NB4 (cell line): ENCODE data around the gene TOB1.
A peak's percentile ranks its signal among the peaks of the same experiment; 100 is the strongest.

Experiments used
- DNase-seq: peaks from one replicate; pipeline ENCODE4 v3.0.0; 2010; ENCODE audit warnings: low read depth
- H3K4me3 ChIP-seq: one replicate; pipeline ENCODE4 v1.5.1; 2011; ENCODE audit warnings: mild to moderate bottlenecking, low read depth, low read length, moderate library complexity
- CTCF ChIP-seq: IDR thresholded peaks from one replicate; pipeline ENCODE4 v1.5.1; 2012; ENCODE audit warnings: low read depth, low read length
- MAX ChIP-seq: IDR thresholded peaks from 2 replicates; pipeline ENCODE4 v1.6.1; 2011; ENCODE audit warnings: low read depth, low read length
- MYC ChIP-seq: IDR thresholded peaks from 2 replicates; pipeline ENCODE4 v1.6.1; 2011; ENCODE audit warnings: low read depth, low read length
- POLR2A ChIP-seq: IDR thresholded peaks from 2 replicates; pipeline ENCODE4 v1.6.1; 2011; ENCODE audit warnings: mild to moderate bottlenecking; ENCODE audit not compliant: insufficient read length; ENCODE audit errors: extremely low read depth

The TOB1 gene

GRCh38 chr17:50866261-50866949, at the start of gene TOB1:
Gene TOB1 (minus strand): TSS chr17:50866354. CDS start chr17:50864017, 2,337 bp downstream.
- peak; percentile 98 for TF ChIP-seq POLR2A
- TF ChIP-seq MYC: no peak
- TF ChIP-seq MAX: peak; percentile 20; the same call in 1 of the 2 replicates
- DNase-seq: peak; percentile 98
- H3K4me3 ChIP-seq: peak within 1 kb of the TSS; percentile 86

GRCh38 chr17:50914505-50915063, 48.4 kb upstream of the TOB1 start:
- DNase-seq: no peak
- no peak overlapping the region for H3K4me3 ChIP-seq
- TF ChIP-seq POLR2A: no peak
- TF ChIP-seq CTCF: no peak
- TF ChIP-seq MYC: no peak
- TF ChIP-seq MAX: no peak

GRCh38 chr17:50913120-50913519, 47.0 kb upstream of the TOB1 start:
- no peak for TF ChIP-seq POLR2A
- TF ChIP-seq MAX: no peak
- no peak for TF ChIP-seq CTCF
- TF ChIP-seq MYC: no peak
- H3K4me3 ChIP-seq: no peak overlapping the region
- DNase-seq: no peak

- no peak overlapping the region for H3K4me3 ChIP-seq
- TF ChIP-seq MAX (no peak), POLR2A (no peak), MYC (no peak), CTCF (no peak)
- DNase-seq: no peak
Measured at GRCh38 chr17:50911890-50912289, 45.7 kb upstream of the TOB1 start.

- DNase-seq: no peak
- no peak for TF ChIP-seq MYC
- TF ChIP-seq POLR2A: no peak
- TF ChIP-seq MAX: no peak
- TF ChIP-seq CTCF: no peak
Measured at GRCh38 chr17:50911450-50911849, 45.3 kb upstream of the TOB1 start.

GRCh38 chr17:50909765-50910605, 43.8 kb upstream of the TOB1 start:
- TF ChIP-seq MYC: no peak
- TF ChIP-seq MAX: no peak
- no peak overlapping the region for H3K4me3 ChIP-seq
- DNase-seq: peak; percentile 68

More at GRCh38 chr17:50911450-50911849, 45.3 kb upstream of the TOB1 start:
- no peak overlapping the region for H3K4me3 ChIP-seq
